GM12878 (cell line): Measurements from ENCODE around the gene DNAH17. TPM values are rescaled to one million over a fixed set of nuclear protein-coding genes. Genes with fewer than 3 reads are reported as not detected.

Experiments
- ATAC-seq: fragments of 200-7000 bp; cut with Tn5 transposase; 3 replicates; pipeline ENCODE4 v1.9.1; 2020; ENCODE audit warnings: mild to moderate bottlenecking, moderate library complexity
- BruUV-seq: library from RNA; stranded (reverse); fragments of 400-500 nt; replicated peaks from 2 replicates; lab custom pipeline; 2021; lab: Mats Ljungman, UMichigan
- CTCF ChIA-PET: fragments of 300-600 bp; sonication (Branson Sonifier 250); formaldehyde crosslinking; extraction: SDS; loops from one replicate; lab custom pipeline; 2021; ENCODE audit warnings: inconsistent platforms; lab: Yijun Ruan, JAX
- POLR2A ChIA-PET: fragments of 350-600 bp; formaldehyde crosslinking; extraction: SDS; loops from one replicate; lab custom pipeline; 2021; ENCODE audit warnings: inconsistent platforms; lab: Charles Lee
- RAD21 ChIA-PET: fragments of 300-600 bp; sonication (Branson Sonifier 250); formaldehyde crosslinking; loops from one replicate; lab custom pipeline; 2023; ENCODE audit warnings: antibody characterized with exemption; ENCODE audit not compliant: unreplicated experiment; lab: Charles Lee
- SMC1A ChIA-PET: fragments of 300-600 bp; sonication (Branson Sonifier 250); formaldehyde crosslinking; loops from one replicate; lab custom pipeline; 2023; ENCODE audit not compliant: unreplicated experiment, uncharacterized antibody; lab: Charles Lee
- DNase-seq: peaks from one replicate; pipeline ENCODE4 v3.0.0-alpha.2; 2011; ENCODE audit warnings: low read depth, low spot score
- FAIRE-seq: peaks from 3 replicates; lab custom pipeline; 2011; peaks lifted over from hg19 to GRCh38; lab: Jason Lieb, UNC
- H2AFZ ChIP-seq: 2 replicates; pipeline ENCODE4 v1.6.0; 2011; ENCODE audit warnings: low read depth, low read length, control low read depth; ENCODE audit not compliant: control insufficient read depth
- H3K27ac ChIP-seq: 2 replicates; pipeline ENCODE4 v1.5.1; 2011; ENCODE audit warnings: control low read depth; ENCODE audit not compliant: control insufficient read depth, insufficient read depth
- H3K27me3 ChIP-seq, 2 experiments: replicated peaks in 1 of 2; 2 replicates each; pipeline versions ENCODE4 v1.6.0 to v1.6.1; 2011; ENCODE audit warnings: low read length in 1 of 2; ENCODE audit not compliant: control insufficient read depth in 2 of 2, insufficient read depth in 2 of 2
- H3K36me3 ChIP-seq, 2 experiments: 2 replicates each; pipeline ENCODE4 v1.5.1; 2011; ENCODE audit warnings: low read length in 1 of 2; ENCODE audit not compliant: control insufficient read depth in 2 of 2, insufficient read depth in 2 of 2
- H3K4me1 ChIP-seq: 2 replicates; pipeline ENCODE4 v1.6.1; 2011; ENCODE audit warnings: mild to moderate bottlenecking, low read length, moderate library complexity, mixed read lengths; ENCODE audit not compliant: control insufficient read depth, insufficient read depth
- H3K4me2 ChIP-seq: 2 replicates; pipeline ENCODE4 v1.6.0; 2011; ENCODE audit warnings: control low read depth; ENCODE audit not compliant: control insufficient read depth, insufficient read depth
- H3K4me3 ChIP-seq: fragments of 200-600 bp; sonication (generic); 2 replicates; pipeline ENCODE4 v1.5.1; 2016
- H3K79me2 ChIP-seq: 2 replicates; pipeline ENCODE4 v1.6.0; 2011; ENCODE audit warnings: low read length; ENCODE audit not compliant: control insufficient read depth, insufficient read depth
- H3K9ac ChIP-seq: 2 replicates; pipeline ENCODE4 v1.8.0; 2011; ENCODE audit warnings: low read length, control low read depth, mixed read lengths; ENCODE audit not compliant: control insufficient read depth, insufficient read depth
- H3K9me3 ChIP-seq: replicated peaks from 3 replicates; pipeline ENCODE4 v1.5.1; 2011; ENCODE audit warnings: mild to moderate bottlenecking, low read length; ENCODE audit not compliant: control insufficient read depth, insufficient read depth
- H4K20me1 ChIP-seq: 2 replicates; pipeline ENCODE4 v1.6.0; 2011; ENCODE audit not compliant: control insufficient read depth, insufficient read depth
- BCLAF1 ChIP-seq: fragments of 450-650 bp; IDR thresholded peaks from 2 replicates; pipeline ENCODE4 v1.6.1; 2017; ENCODE audit warnings: antibody characterized with exemption, mild to moderate bottlenecking, moderate library complexity
- KLF5 ChIP-seq: fragments of 450-650 bp; IDR thresholded peaks from 2 replicates; pipeline ENCODE4 v1.6.1; 2014; ENCODE audit warnings: mild to moderate bottlenecking; ENCODE audit not compliant: partially characterized antibody
- RAD21 ChIP-seq: IDR thresholded peaks from 2 replicates; pipeline ENCODE4 v1.6.1; 2011; ENCODE audit warnings: mild to moderate bottlenecking, low read depth, low read length, moderate library complexity; ENCODE audit not compliant: insufficient read depth
- RELA ChIP-seq: fragments of 450-650 bp; IDR thresholded peaks from 2 replicates; pipeline ENCODE4 v1.8.0; 2014; ENCODE audit warnings: borderline replicate concordance; ENCODE audit not compliant: partially characterized antibody
- SUPT20H ChIP-seq: IDR thresholded peaks from 2 replicates; pipeline ENCODE4 v1.6.1; 2011; ENCODE audit warnings: low read depth, mild to moderate bottlenecking, low read length, moderate library complexity, borderline replicate concordance; ENCODE audit not compliant: control insufficient read depth
- USF1 ChIP-seq: IDR thresholded peaks from 2 replicates; pipeline ENCODE4 v1.6.1; 2011; ENCODE audit warnings: borderline replicate concordance, low read depth, mild to moderate bottlenecking, moderate library complexity, mixed read lengths, low read length; ENCODE audit not compliant: insufficient read depth; ENCODE audit errors: extremely low read length
- YY1 ChIP-seq: IDR thresholded peaks from 2 replicates; pipeline ENCODE4 v1.6.1; 2011; ENCODE audit warnings: low read depth, mild to moderate bottlenecking, low read length
- WGBS: methylation state at CpG from one replicate; pipeline ENCODE4 v1.1.6; 2016; ENCODE audit warnings: low lambda C conversion rate; ENCODE audit not compliant: insufficient replicate concordance, insufficient coverage; ENCODE audit errors: missing lambda C conversion rate; 5-methylcytosine and 5-hydroxymethylcytosine counted together
- in situ Hi-C: fragments of 300-500 bp; cut with MboI; formaldehyde crosslinking; loops from 9 replicates; pipeline ENCODE4 v1.14.3; 2018; ENCODE audit warnings: mixed read lengths
- intact Hi-C: fragments of 100-400 bp; cut with micrococcal nuclease; formaldehyde crosslinking; loops from one replicate; pipeline ENCODE4 v1.14.2; 2022; ENCODE audit not compliant: unreplicated experiment
- polyA plus RNA-seq, 11 experiments: library from polyadenylated mRNA; depleted of rRNA in 4 of 11; unstranded in 6 of 11; stranded (reverse) in 5 of 11; fragments of >200 nt; fragmentation: Nextera tagmentation in 4 of 11; fragmentation: Illumina TruSeq in 1 of 11; extraction: Ambion mirVana in 4 of 11; extraction: Trizol in 1 of 11; gene quantifications; 1 replicate in 1 of 11; 2 replicates in 10 of 11; pipeline versions ENCODE4 v1.2.1 to v1.2.3, GENCODE V29; 2011 to 2016; ENCODE audit warnings: inconsistent platforms in 2 of 11, missing spikeins in 2 of 11, low read depth in 1 of 11
- total RNA-seq, 4 experiments: library from RNA; depleted of rRNA in 3 of 4; stranded (reverse); fragments of >200 nt in 3 of 4; fragmentation: Illumina TruSeq in 1 of 4; extraction: Trizol in 1 of 4; gene quantifications; 2 replicates each; pipeline versions ENCODE4 v1.2.1 to v1.2.3, GENCODE V29; 2013 to 2021

Gene DNAH17
- total and polyA plus RNA-seq, 10 of the 15 experiments (the other 5 are each of a cell fraction or from before 2014, with no cell fraction given) = 0.16 to 2.9 (median 0.56) TPM

GRCh38 chr17:78428025-78428575 lies 149.1 kb downstream of the DNAH17 start:
- BruUV-seq = no TSS peak
- ATAC-seq (no peak), FAIRE-seq (no peak), DNase-seq (no peak)
- Histone ChIP-seq H3K27ac (no peak overlapping the region), H3K27me3 (no peaks in the 10 kb centered on the region), H3K9ac (no peak overlapping the region), H3K4me1 (no peaks in the 10 kb centered on the region), H3K79me2 (no peaks in the 10 kb centered on the region), H3K4me3 (no peak overlapping the region), H2AFZ (no peak overlapping the region), H3K9me3 (no peaks in the 10 kb centered on the region), H3K36me3 (peaks cover 20 to 22% of the 10 kb centered on the region in 2 experiments), H4K20me1 (no peaks in the 10 kb centered on the region), H3K4me2 (no peak overlapping the region)
- RAD21 ChIA-PET = no interaction called here
- intact Hi-C loops = loop anchor here (10.0 kb wide), 1 partner anchor 343 kb away; no protein-coding TSS in a partner anchor
- CTCF ChIA-PET = no interaction called here
- SMC1A ChIA-PET = no interaction called here
- in situ Hi-C loops = no loop called here
- whole genome bisulfite sequencing = 98% methylated on average over 20 of the region's 20 CpGs
- POLR2A ChIA-PET = no interaction called here
- no peak for TF ChIP-seq KLF5
- no peak for TF ChIP-seq SUPT20H

- no TSS peak for BruUV-seq
- H3K36me3 ChIP-seq = peaks cover 23 to 25% of the 10 kb centered on the region in 2 experiments
Measured at GRCh38 chr17:78427140-78427539, 150.1 kb downstream of the DNAH17 start.

More at GRCh38 chr17:78427140-78427539, 150.1 kb downstream of the DNAH17 start:
- ChIA-PET POLR2A (no interaction called here), CTCF (no interaction called here), RAD21 (no interaction called here), SMC1A (interaction anchor here (0.7 kb wide), 1 partner anchor 54 kb away, joined by 3 read pairs; no protein-coding TSS in a partner anchor)
- in situ Hi-C loops (no loop called here), intact Hi-C loops (loop anchor here (10.0 kb wide), 1 partner anchor 342 kb away; no protein-coding TSS in a partner anchor)
- Histone ChIP-seq H4K20me1 (no peaks in the 10 kb centered on the region; the same call in 1 of the 2 replicates), H2AFZ (no peak overlapping the region), H3K9me3 (no peaks in the 10 kb centered on the region), H3K4me3 (no peak overlapping the region), H3K4me1 (no peaks in the 10 kb centered on the region), H3K27me3 (no peaks in the 10 kb centered on the region), H3K4me2 (no peak overlapping the region), H3K79me2 (no peaks in the 10 kb centered on the region), H3K27ac (no peak overlapping the region), H3K9ac (no peak overlapping the region)
- DNase-seq (no peak), ATAC-seq (no peak), FAIRE-seq (no peak)
- 93% methylated on average over 11 of the region's 11 CpGs for WGBS
- TF ChIP-seq USF1 (no peak), YY1 (no peak), RELA (no peak), RAD21 (no peak), BCLAF1 (no peak), KLF5 (no peak)
